Testis (tissue), 2 donors: ENCODE results near the gene TCEANC.

Experiments
- POLR2A ChIP-seq: fragments of 450-650 bp; IDR thresholded peaks from one replicate; pipeline ENCODE4 v1.6.1; 2017; ENCODE audit warnings: antibody characterized with exemption, mild to moderate bottlenecking, moderate library complexity
- TF ChIP-seq, protein P1 (sequence below), 3 experiments: fragments of 450-650 bp in 2 of 3; fragments of 200-600 bp in 1 of 3; sonication (generic) in 1 of 3; IDR thresholded peaks; one replicate each; pipeline ENCODE4 v1.5.1; 2016 to 2019; ENCODE audit warnings: antibody characterized with exemption in 3 of 3, mild to moderate bottlenecking in 2 of 3, moderate library complexity in 1 of 3

DNA sequence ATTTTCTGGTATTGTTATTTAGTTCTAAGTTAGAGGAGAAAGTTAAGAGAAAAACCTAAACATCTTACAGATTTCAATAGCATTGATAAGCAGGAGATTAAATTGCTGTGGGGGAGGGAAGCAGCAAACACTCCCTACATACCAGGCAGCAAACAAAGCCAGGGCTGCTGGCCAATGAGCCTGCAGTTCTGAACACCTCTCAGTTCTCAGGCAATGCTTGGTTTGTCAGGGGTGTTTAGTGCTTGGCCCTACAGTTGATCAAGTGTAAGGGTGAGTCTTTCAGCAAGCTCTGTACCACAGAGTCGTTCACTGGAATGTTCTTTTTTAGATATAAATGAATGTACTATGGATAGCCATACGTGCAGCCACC, 45.0 kb upstream of the TCEANC start:
- TF ChIP-seq, protein P1, sequence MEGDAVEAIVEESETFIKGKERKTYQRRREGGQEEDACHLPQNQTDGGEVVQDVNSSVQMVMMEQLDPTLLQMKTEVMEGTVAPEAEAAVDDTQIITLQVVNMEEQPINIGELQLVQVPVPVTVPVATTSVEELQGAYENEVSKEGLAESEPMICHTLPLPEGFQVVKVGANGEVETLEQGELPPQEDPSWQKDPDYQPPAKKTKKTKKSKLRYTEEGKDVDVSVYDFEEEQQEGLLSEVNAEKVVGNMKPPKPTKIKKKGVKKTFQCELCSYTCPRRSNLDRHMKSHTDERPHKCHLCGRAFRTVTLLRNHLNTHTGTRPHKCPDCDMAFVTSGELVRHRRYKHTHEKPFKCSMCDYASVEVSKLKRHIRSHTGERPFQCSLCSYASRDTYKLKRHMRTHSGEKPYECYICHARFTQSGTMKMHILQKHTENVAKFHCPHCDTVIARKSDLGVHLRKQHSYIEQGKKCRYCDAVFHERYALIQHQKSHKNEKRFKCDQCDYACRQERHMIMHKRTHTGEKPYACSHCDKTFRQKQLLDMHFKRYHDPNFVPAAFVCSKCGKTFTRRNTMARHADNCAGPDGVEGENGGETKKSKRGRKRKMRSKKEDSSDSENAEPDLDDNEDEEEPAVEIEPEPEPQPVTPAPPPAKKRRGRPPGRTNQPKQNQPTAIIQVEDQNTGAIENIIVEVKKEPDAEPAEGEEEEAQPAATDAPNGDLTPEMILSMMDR (IDR thresholded peaks at IDR 0.05), result no peak
- no peak for TF ChIP-seq POLR2A
